GM23338 (cell line): Measurements from ENCODE around the gene IFNL3. TPM values are rescaled to one million over a fixed set of nuclear protein-coding genes. Genes with fewer than 3 reads are reported as not detected.
"Not testable (repeated sequence)": the region's sequence is repeated elsewhere in the genome, so short reads cannot be mapped to it uniquely, and the experiment has no call there.

Experiments used
- ATAC-seq: fragments of 200-7000 bp; cut with Tn5 transposase; 3 replicates; pipeline ENCODE4 v1.9.1; 2020
- DNase-seq: peaks from one replicate; pipeline ENCODE4 v3.0.0-alpha.2; 2015; ENCODE audit warnings: low spot score
- H2AFZ ChIP-seq: fragments of 200-600 bp; sonication (generic); 2 replicates; pipeline ENCODE4 v1.8.0; 2016; ENCODE audit warnings: antibody characterized with exemption, mild to moderate bottlenecking, moderate library complexity
- H3F3A ChIP-seq: fragments of 200-600 bp; sonication (generic); replicated peaks from 2 replicates; pipeline ENCODE4 v1.8.0; 2017; ENCODE audit warnings: antibody characterized with exemption, mixed run types, low read depth
- H3K27ac ChIP-seq: fragments of 200-600 bp; sonication (generic); 2 replicates; pipeline ENCODE4 v1.6.1; 2016; ENCODE audit warnings: low read depth
- H3K27me3 ChIP-seq: fragments of 200-600 bp; sonication (generic); 2 replicates; pipeline ENCODE4 v1.8.0; 2016; ENCODE audit warnings: mild to moderate bottlenecking, mixed run types, moderate library complexity; ENCODE audit not compliant: insufficient read depth
- H3K36me3 ChIP-seq: fragments of 200-600 bp; sonication (generic); 2 replicates; pipeline ENCODE4 v1.8.0; 2016; ENCODE audit warnings: mild to moderate bottlenecking; ENCODE audit not compliant: insufficient read depth
- H3K4me1 ChIP-seq: fragments of 200-600 bp; sonication (generic); 2 replicates; pipeline ENCODE4 v1.8.0; 2016; ENCODE audit warnings: mild to moderate bottlenecking, moderate library complexity; ENCODE audit not compliant: insufficient read depth
- H3K4me2 ChIP-seq: fragments of 200-600 bp; sonication (generic); 2 replicates; pipeline ENCODE4 v1.7.1; 2017; ENCODE audit warnings: mixed run types
- H3K4me3 ChIP-seq: fragments of 200-600 bp; sonication (generic); 2 replicates; pipeline ENCODE4 v1.6.1; 2016; ENCODE audit warnings: mixed run types
- H3K79me2 ChIP-seq: fragments of 200-600 bp; sonication (generic); replicated peaks from 2 replicates; pipeline ENCODE4 v1.8.0; 2017; ENCODE audit warnings: mild to moderate bottlenecking; ENCODE audit not compliant: insufficient read depth
- H3K9me2 ChIP-seq: fragments of 200-600 bp; sonication (generic); 2 replicates; pipeline ENCODE4 v1.8.0; 2017; ENCODE audit not compliant: insufficient read depth
- H4K20me1 ChIP-seq: fragments of 200-600 bp; sonication (generic); replicated peaks from 2 replicates; pipeline ENCODE4 v1.8.0; 2017; ENCODE audit warnings: mild to moderate bottlenecking; ENCODE audit not compliant: insufficient read depth
- H3K27ac Mint-ChIP-seq: 2 replicates; pipeline ENCODE4 v1.8.0; 2020; ENCODE audit warnings: inconsistent platforms, mild to moderate bottlenecking, moderate library complexity, mixed read lengths
- H3K27me3 Mint-ChIP-seq: 3 replicates; pipeline ENCODE4 v1.8.0; 2022; ENCODE audit warnings: low read depth, mild to moderate bottlenecking, moderate library complexity, mixed read lengths, inconsistent platforms; ENCODE audit not compliant: insufficient read depth, poor library complexity
- H3K36me3 Mint-ChIP-seq: 3 replicates; pipeline ENCODE4 v1.8.0; 2021; ENCODE audit warnings: low read depth, mild to moderate bottlenecking, inconsistent platforms, moderate library complexity, mixed read lengths
- H3K4me1 Mint-ChIP-seq: 3 replicates; pipeline ENCODE4 v1.8.0; 2020; ENCODE audit warnings: mild to moderate bottlenecking, inconsistent platforms, mixed read lengths
- H3K4me3 Mint-ChIP-seq: 3 replicates; pipeline ENCODE4 v1.8.0; 2021; ENCODE audit warnings: moderate library complexity, mild to moderate bottlenecking, inconsistent platforms, mixed read lengths
- H3K9me3 Mint-ChIP-seq: 3 replicates; pipeline ENCODE4 v1.8.0; 2020; ENCODE audit warnings: moderate library complexity, mild to moderate bottlenecking, inconsistent platforms, mixed read lengths
- CREB1 ChIP-seq: fragments of 250-450 bp; sonication (Bioruptor Pico); IDR thresholded peaks from 2 replicates; pipeline ENCODE4 v1.5.0; 2020; ENCODE audit warnings: low read depth, mild to moderate bottlenecking, moderate library complexity
- EZH2phosphoT487 ChIP-seq: fragments of 200-600 bp; sonication (generic); IDR thresholded peaks from one replicate; pipeline ENCODE4 v1.8.1; 2018; ENCODE audit warnings: antibody characterized with exemption; ENCODE audit not compliant: unreplicated experiment
- JUNB ChIP-seq: IDR thresholded peaks from one replicate; pipeline ENCODE4 v1.6.1; 2016; ENCODE audit warnings: antibody characterized with exemption; ENCODE audit not compliant: unreplicated experiment
- POLR2AphosphoS5 ChIP-seq: IDR thresholded peaks from 2 replicates; pipeline ENCODE4 v1.6.1; 2016; ENCODE audit warnings: antibody characterized with exemption, low read depth
- STAT1 ChIP-seq: IDR thresholded peaks from one replicate; pipeline ENCODE4 v1.6.1; 2016; ENCODE audit warnings: antibody characterized with exemption; ENCODE audit not compliant: unreplicated experiment
- ZNF331 ChIP-seq: fragments of 250-450 bp; sonication (Bioruptor Pico); IDR thresholded peaks from 2 replicates; pipeline ENCODE4 v1.5.0; 2020; ENCODE audit warnings: low read depth, mild to moderate bottlenecking, moderate library complexity
- polyA plus RNA-seq: library from polyadenylated mRNA; unstranded; fragments of >200 nt; fragmentation: Nextera tagmentation; extraction: Ambion mirVana; gene quantifications from 2 replicates; pipeline ENCODE4 v1.2.1, GENCODE V29; 2016
- total RNA-seq: library from RNA; depleted of rRNA; stranded (reverse); fragments of >200 nt; shearing (Covaris generic); gene quantifications from 2 replicates; pipeline ENCODE4 v1.2.3, GENCODE V29; 2014
- TF ChIP-seq, protein P1 (sequence below): IDR thresholded peaks from one replicate; pipeline ENCODE4 v1.6.1; 2018; ENCODE audit warnings: antibody characterized with exemption; ENCODE audit not compliant: unreplicated experiment
- TF ChIP-seq, protein P2 (sequence below), 2 experiments: fragments of 200-600 bp in 1 of 2; sonication (generic) in 1 of 2; conservative IDR thresholded peaks; 2 replicates each; pipeline versions ENCODE4 v1.5.1 to v1.6.1; 2016 to 2017; ENCODE audit warnings: antibody characterized with exemption in 2 of 2, low read depth in 2 of 2, mild to moderate bottlenecking in 2 of 2, moderate library complexity in 1 of 2

The IFNL3 gene
- total and polyA plus RNA-seq, 2 experiments from 2014 or later: not detected

DNA sequence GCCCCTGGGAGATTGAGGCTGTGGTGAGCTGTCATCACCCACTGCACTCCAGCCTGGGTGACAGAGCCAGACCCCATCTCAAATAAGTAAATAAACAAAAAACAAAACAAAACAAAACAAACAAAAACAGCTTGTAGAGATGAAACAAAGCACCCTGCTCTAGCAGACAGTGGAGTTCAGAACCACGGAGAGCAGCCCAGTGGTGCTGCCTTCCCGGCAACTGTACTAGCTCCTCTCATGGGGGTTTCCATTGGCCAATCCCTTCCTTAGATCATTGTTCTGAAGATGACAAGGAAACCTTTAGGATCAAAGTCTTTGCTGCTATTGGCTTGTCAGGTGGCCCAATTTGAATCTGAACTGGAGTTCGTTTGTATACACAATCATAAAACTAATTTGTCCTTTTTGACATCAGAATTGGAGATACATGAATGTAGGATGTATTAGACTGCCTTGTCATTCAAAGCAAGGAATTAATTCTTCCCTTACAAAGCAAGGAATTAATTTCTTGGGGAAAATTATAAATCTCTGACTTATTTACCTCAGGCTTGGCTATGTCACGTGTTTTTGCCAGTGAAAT lies 21.0 kb downstream of the IFNL3 start:
- no peaks in the 10 kb centered on the region for H3K4me1 ChIP-seq
- ATAC-seq (peak; percentile 98), DNase-seq (peak; percentile 89)
- no peaks in the 10 kb centered on the region for H3K79me2 ChIP-seq
- no peak overlapping the region for H3K4me3 ChIP-seq
- H3K9me3 Mint-ChIP-seq: 0 out of 3 replicates have a peak, but pooled peaks cover 2% of the 10 kb centered on the region
- no peak overlapping the region for H3K27ac ChIP-seq
- no peak overlapping the region for H2AFZ ChIP-seq
- no peaks in the 10 kb centered on the region for H4K20me1 ChIP-seq
- H3K36me3 ChIP-seq: no peaks in the 10 kb centered on the region
- H3K4me3 Mint-ChIP-seq: no peak overlapping the region
- no peaks in the 10 kb centered on the region for H3K36me3 Mint-ChIP-seq
- H3K27ac Mint-ChIP-seq: no peak overlapping the region
- H3K4me1 Mint-ChIP-seq: peaks cover 3% of the 10 kb centered on the region; the same call in 1 of the 3 replicates
- TF ChIP-seq CREB1 (CRISPR knock-in tag): peak; percentile 44
- TF ChIP-seq, protein P1, sequence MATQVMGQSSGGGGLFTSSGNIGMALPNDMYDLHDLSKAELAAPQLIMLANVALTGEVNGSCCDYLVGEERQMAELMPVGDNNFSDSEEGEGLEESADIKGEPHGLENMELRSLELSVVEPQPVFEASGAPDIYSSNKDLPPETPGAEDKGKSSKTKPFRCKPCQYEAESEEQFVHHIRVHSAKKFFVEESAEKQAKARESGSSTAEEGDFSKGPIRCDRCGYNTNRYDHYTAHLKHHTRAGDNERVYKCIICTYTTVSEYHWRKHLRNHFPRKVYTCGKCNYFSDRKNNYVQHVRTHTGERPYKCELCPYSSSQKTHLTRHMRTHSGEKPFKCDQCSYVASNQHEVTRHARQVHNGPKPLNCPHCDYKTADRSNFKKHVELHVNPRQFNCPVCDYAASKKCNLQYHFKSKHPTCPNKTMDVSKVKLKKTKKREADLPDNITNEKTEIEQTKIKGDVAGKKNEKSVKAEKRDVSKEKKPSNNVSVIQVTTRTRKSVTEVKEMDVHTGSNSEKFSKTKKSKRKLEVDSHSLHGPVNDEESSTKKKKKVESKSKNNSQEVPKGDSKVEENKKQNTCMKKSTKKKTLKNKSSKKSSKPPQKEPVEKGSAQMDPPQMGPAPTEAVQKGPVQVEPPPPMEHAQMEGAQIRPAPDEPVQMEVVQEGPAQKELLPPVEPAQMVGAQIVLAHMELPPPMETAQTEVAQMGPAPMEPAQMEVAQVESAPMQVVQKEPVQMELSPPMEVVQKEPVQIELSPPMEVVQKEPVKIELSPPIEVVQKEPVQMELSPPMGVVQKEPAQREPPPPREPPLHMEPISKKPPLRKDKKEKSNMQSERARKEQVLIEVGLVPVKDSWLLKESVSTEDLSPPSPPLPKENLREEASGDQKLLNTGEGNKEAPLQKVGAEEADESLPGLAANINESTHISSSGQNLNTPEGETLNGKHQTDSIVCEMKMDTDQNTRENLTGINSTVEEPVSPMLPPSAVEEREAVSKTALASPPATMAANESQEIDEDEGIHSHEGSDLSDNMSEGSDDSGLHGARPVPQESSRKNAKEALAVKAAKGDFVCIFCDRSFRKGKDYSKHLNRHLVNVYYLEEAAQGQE: peak; percentile 85
- no peak for TF ChIP-seq EZH2phosphoT487
- no peaks in the 10 kb centered on the region for H3K9me2 ChIP-seq
- no peak overlapping the region for H3K4me2 ChIP-seq
- peaks cover 5% of the 10 kb centered on the region for H3K27me3 Mint-ChIP-seq
- 0 out of 2 replicates have a peak, but pooled peaks cover 4% of the 10 kb centered on the region for H3K27me3 ChIP-seq
- no peaks in the 10 kb centered on the region for H3F3A ChIP-seq

DNA sequence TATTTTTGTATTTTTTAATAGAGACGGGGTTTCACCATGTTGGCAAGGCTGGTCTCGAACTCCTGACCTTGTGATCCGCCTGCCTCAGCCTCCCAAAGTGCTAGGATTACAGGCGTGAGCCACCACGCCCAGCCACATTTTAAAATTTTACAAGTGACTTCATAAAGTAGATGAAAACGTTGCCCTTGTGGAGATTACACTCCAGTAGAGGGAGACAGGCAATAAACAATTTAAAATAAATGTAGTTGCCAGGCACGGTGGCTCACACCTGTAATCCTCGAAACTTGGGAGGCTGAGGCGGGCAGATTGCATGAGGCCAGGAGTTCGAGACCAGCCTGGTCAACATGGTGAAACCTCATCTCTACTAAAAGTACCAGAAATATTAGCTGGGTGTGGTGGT lies 25.7 kb downstream of the IFNL3 start:
- not testable (repeated sequence) for H3K9me2 ChIP-seq, H3K36me3 Mint-ChIP-seq, H3K36me3 ChIP-seq, H4K20me1 ChIP-seq, DNase-seq, H3K4me1 Mint-ChIP-seq, ATAC-seq, H3K4me2 ChIP-seq, H3K27ac ChIP-seq, H3K4me3 Mint-ChIP-seq, H3K79me2 ChIP-seq, H3K27me3 Mint-ChIP-seq, H2AFZ ChIP-seq, H3F3A ChIP-seq, H3K27ac Mint-ChIP-seq, H3K4me3 ChIP-seq, H3K4me1 ChIP-seq, H3K27me3 ChIP-seq
- peaks cover 12% of the 10 kb centered on the region for H3K9me3 Mint-ChIP-seq

DNA sequence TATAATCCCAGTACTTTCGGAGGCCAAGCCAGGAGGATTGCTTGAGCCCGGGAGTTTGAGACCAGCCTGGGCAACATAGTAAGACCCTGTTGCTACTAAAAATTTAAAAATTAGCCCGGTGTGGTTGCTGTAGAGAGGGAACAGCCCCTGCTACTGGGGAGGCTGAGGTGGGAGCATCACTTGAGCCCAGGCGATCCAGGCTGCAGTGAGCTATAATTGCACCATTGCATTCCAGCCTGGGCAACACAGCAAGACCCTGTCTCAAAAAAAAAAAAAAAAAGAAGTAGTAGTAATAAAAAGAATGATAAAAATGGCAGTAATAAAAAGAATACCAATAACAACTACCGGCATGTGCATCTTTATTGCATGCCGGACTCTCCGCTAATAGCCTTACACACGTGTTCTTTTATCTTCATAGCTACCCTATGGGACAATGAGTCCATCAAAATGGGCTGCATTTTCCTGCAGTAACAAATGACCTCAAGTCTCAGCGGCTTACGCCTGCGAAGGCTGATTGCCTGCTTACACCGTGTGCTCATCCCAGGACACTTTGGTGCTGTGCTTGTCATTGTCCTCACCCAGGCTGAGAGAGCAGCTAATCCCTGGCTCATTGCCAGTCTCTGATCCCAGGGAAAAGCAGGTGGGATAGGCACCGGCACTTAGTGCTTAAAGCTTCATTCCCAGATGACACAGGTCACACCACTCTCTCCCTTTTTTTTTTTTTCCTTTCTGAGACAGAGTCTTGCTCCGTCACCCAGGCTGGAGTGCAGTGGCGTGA lies 26.4 kb downstream of the IFNL3 start:
- Mint-ChIP-seq H3K9me3 (peaks cover 12% of the 10 kb centered on the region), H3K27me3 (peaks cover 5% of the 10 kb centered on the region), H3K36me3 (no peaks in the 10 kb centered on the region), H3K4me1 (no peaks in the 10 kb centered on the region), H3K27ac (no peak overlapping the region), H3K4me3 (no peak overlapping the region)
- H3K36me3 ChIP-seq: no peaks in the 10 kb centered on the region
- no peaks in the 10 kb centered on the region for H3K9me2 ChIP-seq
- no peaks in the 10 kb centered on the region for H3F3A ChIP-seq
- ATAC-seq (no peak), DNase-seq (no peak)
- H2AFZ ChIP-seq: no peak overlapping the region
- H3K27ac ChIP-seq: no peak overlapping the region
- H3K4me1 ChIP-seq: no peaks in the 10 kb centered on the region
- H3K4me3 ChIP-seq: no peak overlapping the region
- H4K20me1 ChIP-seq: no peaks in the 10 kb centered on the region
- H3K4me2 ChIP-seq: no peak overlapping the region
- H3K27me3 ChIP-seq: no peaks in the 10 kb centered on the region
- no peaks in the 10 kb centered on the region for H3K79me2 ChIP-seq
- TF ChIP-seq EZH2phosphoT487 (no peak), ZNF331 (CRISPR knock-in tag) (no peak), STAT1 (no peak), POLR2AphosphoS5 (no peak), JUNB (no peak)
- TF ChIP-seq, protein P2, sequence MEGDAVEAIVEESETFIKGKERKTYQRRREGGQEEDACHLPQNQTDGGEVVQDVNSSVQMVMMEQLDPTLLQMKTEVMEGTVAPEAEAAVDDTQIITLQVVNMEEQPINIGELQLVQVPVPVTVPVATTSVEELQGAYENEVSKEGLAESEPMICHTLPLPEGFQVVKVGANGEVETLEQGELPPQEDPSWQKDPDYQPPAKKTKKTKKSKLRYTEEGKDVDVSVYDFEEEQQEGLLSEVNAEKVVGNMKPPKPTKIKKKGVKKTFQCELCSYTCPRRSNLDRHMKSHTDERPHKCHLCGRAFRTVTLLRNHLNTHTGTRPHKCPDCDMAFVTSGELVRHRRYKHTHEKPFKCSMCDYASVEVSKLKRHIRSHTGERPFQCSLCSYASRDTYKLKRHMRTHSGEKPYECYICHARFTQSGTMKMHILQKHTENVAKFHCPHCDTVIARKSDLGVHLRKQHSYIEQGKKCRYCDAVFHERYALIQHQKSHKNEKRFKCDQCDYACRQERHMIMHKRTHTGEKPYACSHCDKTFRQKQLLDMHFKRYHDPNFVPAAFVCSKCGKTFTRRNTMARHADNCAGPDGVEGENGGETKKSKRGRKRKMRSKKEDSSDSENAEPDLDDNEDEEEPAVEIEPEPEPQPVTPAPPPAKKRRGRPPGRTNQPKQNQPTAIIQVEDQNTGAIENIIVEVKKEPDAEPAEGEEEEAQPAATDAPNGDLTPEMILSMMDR (conservative IDR thresholded peaks at IDR 0.05; ENCODE audit: low read depth in 2 of 2): no peak
